ENCODE measurements around the gene ABHD8. TPM values are rescaled to one million over a fixed set of nuclear protein-coding genes. Genes with fewer than 3 reads are reported as not detected.

ABHD8 gene
- total and polyA plus RNA-seq, 11 donors, result 7.4 to 21.8 (median 11.6) TPM

- peak overlapping the region in 1 of 12 donors; percentile 95 for H3K27ac ChIP-seq
- ATAC-seq, result no peak
- no peak for DNase-seq
These were observed 4.7 kb upstream of the ABHD8 start for GRCh38 chr19:17307876-17308377.

GRCh38 chr19:17306285-17306714, 3.1 kb upstream of the ABHD8 start:
- no peaks in the 10 kb centered on the region for H3K9me3 ChIP-seq
- intact Hi-C loops (cut with DNase I), result no loop called here
- peaks cover 0 to under 1% (median 0%) of the 10 kb centered on the region in 9 donors for H3K36me3 ChIP-seq
- TF ChIP-seq POLR2A (IDR thresholded peaks at IDR 0.05) (no peak), CTCF (IDR thresholded peaks at IDR 0.05) (no peak)
- H3K4me3 ChIP-seq, result peak overlapping the region; percentile 55 to 88 (median 71)
- DNase-seq (no peak), ATAC-seq (no peak)
- H3K27ac ChIP-seq, result peak overlapping the region; percentile 75 to 97 (median 95)
- H3K4me1 ChIP-seq, result peaks cover 6 to 66% (median 49%) of the 10 kb centered on the region in 12 donors
- 6 to 11% (median 8%) methylated on average over 25 to 28 of the region's 28 CpGs for WGBS, 4 donors
- no peaks in the 10 kb centered on the region for H3K27me3 ChIP-seq

More at GRCh38 chr19:17307876-17308377, 4.7 kb upstream of the ABHD8 start:
- intact Hi-C loops (cut with DNase I), result loop anchor here in 1 of 10 donors (2.0 kb wide), 1 partner anchor 27 kb away; the partner anchor contains the start of gene ANO8
- Histone ChIP-seq H3K36me3 (peaks cover 0 to 4% (median 0%) of the 10 kb centered on the region in 9 donors), H3K9me3 (no peaks in the 10 kb centered on the region), H3K27me3 (no peaks in the 10 kb centered on the region), H3K4me1 (peaks cover 4 to 63% (median 45%) of the 10 kb centered on the region in 12 donors), H3K4me3 (no peak overlapping the region)
- 86 to 90% (median 89%) methylated on average over 8 of the region's 8 CpGs for WGBS, 4 donors
- no peak for TF ChIP-seq CTCF (IDR thresholded peaks at IDR 0.05)

GRCh38 chr19:17305517-17306284, 2.5 kb upstream of the ABHD8 start, which contains the start of gene MRPL34:
MRPL34 (plus strand) TSS chr19:17305872; CDS start chr19:17305893, 21 bp downstream.
- H3K4me3 ChIP-seq, result peak within 1 kb of the TSS; percentile 55 to 88 (median 71)
- intact Hi-C loops (cut with DNase I), result loop anchor here in 1 of 10 donors (2.0 kb wide), 1 partner anchor 31 kb away; the partner anchor contains the start of gene GTPBP3
- peaks cover 0 to 7% (median 0%) of the 10 kb centered on the region in 9 donors for H3K36me3 ChIP-seq
- TF ChIP-seq POLR2A (IDR thresholded peaks at IDR 0.05) (peak in 1 of 2 donors; percentile 84), CTCF (IDR thresholded peaks at IDR 0.05) (peak; percentile 47 to 90 (median 66))
- DNase-seq (peak; percentile 92 to 98 (median 97)), ATAC-seq (peak; percentile 56 to 77 (median 68))
- peaks cover 6 to 61% (median 44%) of the 10 kb centered on the region in 12 donors for H3K4me1 ChIP-seq
- H3K27me3 ChIP-seq, result no peaks in the 10 kb centered on the region
- peak within 1 kb of the TSS; percentile 75 to 97 (median 95) for H3K27ac ChIP-seq
- H3K9me3 ChIP-seq, result no peaks in the 10 kb centered on the region
- 0% methylated on average over 29 to 55 of the region's 55 CpGs for WGBS, 4 donors

GRCh38 chr19:17305216-17305516, 1.9 kb upstream of the ABHD8 start:
- intact Hi-C loops (cut with DNase I), result loop anchor here in 1 of 10 donors (2.0 kb wide), 1 partner anchor 32 kb away; the partner anchor contains the start of gene GTPBP3
- 4 to 8% (median 5%) methylated on average over 5 to 7 of the region's 7 CpGs for WGBS, 4 donors

More at GRCh38 chr19:17305216-17305516, 1.9 kb upstream of the ABHD8 start:
- peaks cover 5 to 56% (median 39%) of the 10 kb centered on the region in 12 donors for H3K4me1 ChIP-seq
- TF ChIP-seq CTCF (IDR thresholded peaks at IDR 0.05) (no peak), POLR2A (IDR thresholded peaks at IDR 0.05) (no peak)
- no peaks in the 10 kb centered on the region for H3K27me3 ChIP-seq
- peak overlapping the region; percentile 55 to 88 (median 71) for H3K4me3 ChIP-seq
- H3K27ac ChIP-seq, result peak overlapping the region; percentile 49 to 97 (median 95)
- no peak for ATAC-seq
- H3K36me3 ChIP-seq, result peaks cover 0 to 11% (median 0%) of the 10 kb centered on the region in 9 donors
- no peak for DNase-seq
- H3K9me3 ChIP-seq, result no peaks in the 10 kb centered on the region

All from heart left ventricle (tissue), 16 donors.